Neural cell (in vitro differentiated cells): ENCODE measurements around the gene GPRIN3. TPM values are rescaled to one million over a fixed set of nuclear protein-coding genes. Genes with fewer than 3 reads are reported as not detected.

Experiments used
- H2AFZ ChIP-seq: fragments of 200-600, 300-800 bp; sonication (generic), shearing (Covaris generic); 2 replicates; pipeline ENCODE4 v1.6.0; 2014; ENCODE audit warnings: low read depth, mild to moderate bottlenecking, antibody characterized with exemption, low read length, moderate library complexity
- H3F3A ChIP-seq: fragments of 200-600 bp; shearing (Covaris generic); 2 replicates; pipeline ENCODE4 v1.6.1; 2016; ENCODE audit warnings: mild to moderate bottlenecking, moderate library complexity, mixed read lengths, antibody characterized with exemption, low read length; ENCODE audit not compliant: insufficient read depth, poor library complexity, severe bottlenecking
- H3K27ac ChIP-seq: fragments of 200-600, 300-800 bp; sonication (generic), shearing (Covaris generic); 2 replicates; pipeline ENCODE4 v1.5.1; 2014; ENCODE audit warnings: mild to moderate bottlenecking, low read length, moderate library complexity
- H3K27me3 ChIP-seq: fragments of 300-800, 200-600 bp; sonication (generic), shearing (Covaris generic); 2 replicates; pipeline ENCODE4 v1.6.0; 2014; ENCODE audit warnings: mild to moderate bottlenecking, low read depth, low read length, moderate library complexity; ENCODE audit not compliant: insufficient read depth
- H3K36me3 ChIP-seq: fragments of 300-800, 200-600 bp; sonication (generic), shearing (Covaris generic); 2 replicates; pipeline ENCODE4 v1.5.1; 2014; ENCODE audit warnings: mild to moderate bottlenecking, antibody characterized with exemption, low read length, moderate library complexity; ENCODE audit not compliant: insufficient read depth
- H3K4me2 ChIP-seq: fragments of 300-800, 200-600 bp; sonication (generic), shearing (Covaris generic); 2 replicates; pipeline ENCODE4 v1.6.0; 2014; ENCODE audit warnings: mild to moderate bottlenecking, low read length
- H3K4me3 ChIP-seq: fragments of 300-800, 200-600 bp; sonication (generic), shearing (Covaris generic); 2 replicates; pipeline ENCODE4 v1.5.1; 2014; ENCODE audit warnings: mild to moderate bottlenecking, low read length, moderate library complexity
- H3K79me2 ChIP-seq: fragments of 200-600 bp; shearing (Covaris generic); replicated peaks from 2 replicates; pipeline ENCODE4 v1.6.0; 2014; ENCODE audit warnings: mild to moderate bottlenecking, low read length, moderate library complexity; ENCODE audit not compliant: insufficient read depth
- H3K9ac ChIP-seq: fragments of 300-800, 200-600 bp; sonication (generic), shearing (Covaris generic); 2 replicates; pipeline ENCODE4 v1.6.1; 2016; ENCODE audit warnings: mild to moderate bottlenecking, low read length, mixed read lengths
- H3K9me2 ChIP-seq: fragments of 200-600 bp; shearing (Covaris generic); 2 replicates; pipeline ENCODE4 v1.6.1; 2016; ENCODE audit warnings: mild to moderate bottlenecking, low read length, mixed read lengths; ENCODE audit not compliant: insufficient read depth
- H3K9me3 ChIP-seq: fragments of 200-600, 300-800 bp; sonication (generic), shearing (Covaris generic); 2 replicates; pipeline ENCODE4 v1.6.1; 2016; ENCODE audit warnings: mild to moderate bottlenecking, mixed run types, low read length, moderate library complexity, mixed read lengths
- H4K20me1 ChIP-seq: fragments of 200-600 bp; shearing (Covaris generic); 2 replicates; pipeline ENCODE4 v1.6.1; 2016; ENCODE audit warnings: mild to moderate bottlenecking, mixed run types; ENCODE audit not compliant: insufficient read depth
- CTCF ChIP-seq: fragments of 450-650 bp; IDR thresholded peaks from 2 replicates; pipeline ENCODE4 v1.5.1; 2014; ENCODE audit warnings: antibody characterized with exemption, mild to moderate bottlenecking, moderate library complexity; ENCODE audit not compliant: poor library complexity, severe bottlenecking
- EP300 ChIP-seq: fragments of 450-650 bp; conservative IDR thresholded peaks from 2 replicates; pipeline ENCODE4 v1.6.1; 2014; ENCODE audit warnings: antibody characterized with exemption, mild to moderate bottlenecking, moderate library complexity; ENCODE audit not compliant: poor library complexity, severe bottlenecking
- EZH2 ChIP-seq: fragments of 200-600, 300-800 bp; shearing (Covaris generic), sonication (generic); IDR thresholded peaks from 2 replicates; pipeline ENCODE4 v1.6.1; 2014; ENCODE audit warnings: antibody characterized with exemption, low read length, borderline replicate concordance, mild to moderate bottlenecking; ENCODE audit not compliant: insufficient read depth, poor library complexity, severe bottlenecking
- MXI1 ChIP-seq: fragments of 450-650 bp; conservative IDR thresholded peaks from 2 replicates; pipeline ENCODE4 v1.6.1; 2014; ENCODE audit warnings: antibody characterized with exemption, mild to moderate bottlenecking; ENCODE audit not compliant: poor library complexity, severe bottlenecking
- POLR2AphosphoS5 ChIP-seq: IDR thresholded peaks from 2 replicates; pipeline ENCODE4 v1.6.1; 2012
- RAD21 ChIP-seq: fragments of 450-650 bp; conservative IDR thresholded peaks from 2 replicates; pipeline ENCODE4 v1.6.1; 2014; ENCODE audit warnings: antibody characterized with exemption, mild to moderate bottlenecking, moderate library complexity
- REST ChIP-seq: IDR thresholded peaks from 2 replicates; pipeline ENCODE4 v1.6.1; 2012; ENCODE audit warnings: borderline replicate concordance
- SMC3 ChIP-seq: fragments of 450-650 bp; conservative IDR thresholded peaks from 2 replicates; pipeline ENCODE4 v1.6.1; 2014; ENCODE audit warnings: antibody characterized with exemption, mild to moderate bottlenecking, moderate library complexity; ENCODE audit not compliant: poor library complexity
- TAF1 ChIP-seq: IDR thresholded peaks from 2 replicates; pipeline ENCODE4 v1.6.1; 2012; ENCODE audit warnings: low read depth
- polyA plus RNA-seq: library from polyadenylated mRNA; depleted of rRNA; stranded (reverse); fragments of >200 nt; gene quantifications from 2 replicates; pipeline ENCODE4 v1.2.3, GENCODE V29; 2014

GPRIN3 gene
- polyA plus RNA-seq, 1 donor from 2014 or later = 7.0 TPM

GRCh38 chr4:89334830-89335229, 27.2 kb upstream of the GPRIN3 start:
- no peak overlapping the region for H2AFZ ChIP-seq

GRCh38 chr4:89334311-89334710, 26.7 kb upstream of the GPRIN3 start:
- no peak overlapping the region for H2AFZ ChIP-seq
- no peaks in the 10 kb centered on the region for H3K27me3 ChIP-seq
- no peaks in the 10 kb centered on the region for H3K9me3 ChIP-seq
- H3K9me2 ChIP-seq = no peaks in the 10 kb centered on the region
- H3K27ac ChIP-seq = no peak overlapping the region
- H3F3A ChIP-seq = no peaks in the 10 kb centered on the region
- no peaks in the 10 kb centered on the region for H3K79me2 ChIP-seq
- no peak overlapping the region for H3K4me3 ChIP-seq
- no peaks in the 10 kb centered on the region for H4K20me1 ChIP-seq
- TF ChIP-seq TAF1 (no peak), REST (no peak), MXI1 (no peak), EZH2 (no peak), POLR2AphosphoS5 (no peak), SMC3 (no peak)
- H3K36me3 ChIP-seq = no peaks in the 10 kb centered on the region
- no peak overlapping the region for H3K9ac ChIP-seq
- H3K4me2 ChIP-seq = no peak overlapping the region

More at GRCh38 chr4:89334830-89335229, 27.2 kb upstream of the GPRIN3 start:
- H3K4me2 ChIP-seq = no peak overlapping the region
- no peaks in the 10 kb centered on the region for H3K36me3 ChIP-seq
- H3K27me3 ChIP-seq = no peaks in the 10 kb centered on the region
- H3F3A ChIP-seq = no peaks in the 10 kb centered on the region
- H3K9me2 ChIP-seq = no peaks in the 10 kb centered on the region
- TF ChIP-seq EP300 (no peak), RAD21 (no peak), EZH2 (no peak), CTCF (no peak), MXI1 (no peak), POLR2AphosphoS5 (no peak), SMC3 (no peak), TAF1 (no peak), REST (no peak)
- no peaks in the 10 kb centered on the region for H3K79me2 ChIP-seq
- no peak overlapping the region for H3K4me3 ChIP-seq
- H4K20me1 ChIP-seq = no peaks in the 10 kb centered on the region
- no peak overlapping the region for H3K27ac ChIP-seq
- H3K9me3 ChIP-seq = no peaks in the 10 kb centered on the region
- no peak overlapping the region for H3K9ac ChIP-seq
